Stimulated activated CD8-positive, alpha-beta memory T cell treated with anti-CD3 and anti-CD28 coated beads, Interleukin-4, amount 100 ng/mL, for 1 hour (primary cell): ENCODE measurements around the gene CTSO.

ENCODE experiments used
- DNase-seq, 2 donors: peaks; one replicate each; pipeline ENCODE4 v3.0.0-alpha.2; 2020; ENCODE audit warnings: low read depth in 2 of 2, low spot score in 1 of 2

The CTSO gene

GRCh38 chr4:155953151-155954117 is at the start of gene CTSO:
CTSO (minus strand) TSS chr4:155953866; CDS start chr4:155953847, 19 bp downstream.
- peak; percentile 24 to 28 for DNase-seq

GRCh38 chr4:156000491-156000890 is 46.8 kb upstream of the CTSO start:
- no peak for DNase-seq

- DNase-seq: no peak
These were observed 46.1 kb upstream of the CTSO start for GRCh38 chr4:155999725-156000124.

DNA sequence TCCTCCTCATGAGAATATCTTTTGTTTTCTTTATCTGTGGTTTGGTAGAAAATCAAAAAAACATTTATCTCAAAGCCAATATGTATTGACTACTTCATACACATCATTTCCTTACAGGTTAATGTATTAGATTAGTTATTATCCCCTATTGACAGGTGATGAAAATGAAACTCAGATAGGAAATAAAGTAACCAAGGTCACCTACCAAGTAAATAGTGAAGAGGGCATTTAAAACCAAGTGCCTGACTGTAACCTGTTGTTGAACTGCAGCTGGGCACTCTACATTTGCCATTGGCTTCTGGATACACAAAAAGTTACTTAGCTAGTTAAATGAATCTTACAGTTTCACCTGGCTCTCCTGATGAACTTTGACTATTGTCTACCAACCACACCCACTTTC is 41.4 kb upstream of the CTSO start:
- DNase-seq: no peak

DNA sequence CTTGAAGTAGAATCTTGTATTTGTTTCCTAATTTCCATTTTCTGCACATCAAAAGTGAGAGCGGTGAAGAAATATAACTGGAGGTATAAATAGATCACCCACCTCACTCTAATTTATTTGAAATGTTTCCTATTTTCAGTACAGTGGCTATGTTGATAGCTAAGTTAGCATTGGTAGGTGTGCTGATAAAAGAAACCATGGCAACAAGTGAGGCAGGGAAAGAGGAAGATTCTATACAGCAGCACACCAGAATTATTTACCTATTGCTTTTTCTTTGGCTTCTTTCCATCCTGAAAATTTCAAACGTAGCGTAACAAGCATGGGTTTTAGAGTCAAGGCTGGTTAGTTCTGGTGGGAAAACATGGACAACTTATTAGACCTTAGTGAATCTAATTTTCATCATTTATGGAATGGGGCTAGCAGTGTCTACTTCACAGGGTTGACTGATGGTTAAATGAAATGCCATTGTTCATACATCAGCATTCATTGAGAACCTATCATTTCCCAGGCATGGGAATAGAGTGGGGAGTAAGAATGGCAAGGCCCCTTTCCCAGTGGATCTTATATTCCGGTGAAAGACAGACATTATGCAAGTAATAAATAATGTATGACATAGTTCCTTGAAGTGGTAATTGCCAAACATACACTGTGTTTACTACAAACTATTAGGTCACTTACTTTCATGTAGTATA is 30.6 kb upstream of the CTSO start:
- DNase-seq: no peak

GRCh38 chr4:155982736-155983385 is 29.2 kb upstream of the CTSO start:
- DNase-seq: no peak

DNA sequence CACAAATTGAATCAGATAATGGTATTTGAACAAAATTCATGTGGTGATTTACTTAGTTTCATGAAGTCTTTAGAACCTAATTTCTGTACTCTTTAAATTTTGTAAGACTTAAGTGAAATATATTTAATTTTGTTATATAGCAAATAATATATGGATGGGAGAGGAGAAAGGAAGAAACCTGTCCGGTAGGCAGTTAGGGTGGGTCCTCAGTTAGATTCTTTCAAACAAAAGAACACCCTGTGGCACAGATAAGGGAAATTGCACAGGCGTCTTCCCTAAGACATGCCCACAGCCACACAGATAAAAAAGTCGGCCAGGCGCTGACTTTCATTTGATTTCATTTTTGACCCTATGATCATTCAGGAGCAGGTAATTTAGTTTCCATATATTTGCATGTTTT is 25.1 kb upstream of the CTSO start:
- no peak for DNase-seq

DNA sequence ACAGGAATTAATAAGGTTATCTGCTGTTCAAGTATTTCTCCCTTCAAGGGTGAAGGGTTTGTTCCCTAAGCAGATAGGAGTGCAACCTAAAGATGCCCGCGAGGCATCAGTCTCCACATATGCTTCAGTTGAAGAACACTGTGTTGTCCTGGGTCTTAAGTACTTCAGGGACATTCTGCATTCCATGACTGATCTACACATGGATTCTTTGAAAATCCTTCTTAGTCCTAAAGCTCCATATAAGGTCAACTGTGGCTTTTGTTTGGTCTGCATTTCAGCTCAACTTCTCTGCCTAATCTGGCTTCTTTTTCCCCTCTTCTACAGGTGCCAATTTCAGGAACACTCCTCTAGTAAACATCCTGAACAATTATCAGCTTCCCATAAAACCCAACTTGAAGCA is 21.8 kb upstream of the CTSO start:
- no peak for DNase-seq

GRCh38 chr4:155974996-155975395 is 21.3 kb upstream of the CTSO start:
- DNase-seq: no peak

DNA sequence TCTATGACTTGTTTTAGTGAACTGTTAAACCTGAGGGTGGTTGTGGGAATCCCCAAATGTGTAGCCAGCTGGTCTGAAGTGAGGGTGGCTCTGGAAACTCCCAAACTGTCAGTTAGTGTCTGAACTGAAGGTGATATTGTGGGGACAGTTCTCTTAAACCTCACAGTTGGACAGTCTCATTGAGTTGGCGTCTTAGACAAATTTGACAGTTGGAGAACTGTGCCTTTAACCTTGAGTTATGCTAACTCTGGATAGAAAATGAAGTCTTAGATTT is 20.7 kb upstream of the CTSO start:
- DNase-seq: no peak

DNA sequence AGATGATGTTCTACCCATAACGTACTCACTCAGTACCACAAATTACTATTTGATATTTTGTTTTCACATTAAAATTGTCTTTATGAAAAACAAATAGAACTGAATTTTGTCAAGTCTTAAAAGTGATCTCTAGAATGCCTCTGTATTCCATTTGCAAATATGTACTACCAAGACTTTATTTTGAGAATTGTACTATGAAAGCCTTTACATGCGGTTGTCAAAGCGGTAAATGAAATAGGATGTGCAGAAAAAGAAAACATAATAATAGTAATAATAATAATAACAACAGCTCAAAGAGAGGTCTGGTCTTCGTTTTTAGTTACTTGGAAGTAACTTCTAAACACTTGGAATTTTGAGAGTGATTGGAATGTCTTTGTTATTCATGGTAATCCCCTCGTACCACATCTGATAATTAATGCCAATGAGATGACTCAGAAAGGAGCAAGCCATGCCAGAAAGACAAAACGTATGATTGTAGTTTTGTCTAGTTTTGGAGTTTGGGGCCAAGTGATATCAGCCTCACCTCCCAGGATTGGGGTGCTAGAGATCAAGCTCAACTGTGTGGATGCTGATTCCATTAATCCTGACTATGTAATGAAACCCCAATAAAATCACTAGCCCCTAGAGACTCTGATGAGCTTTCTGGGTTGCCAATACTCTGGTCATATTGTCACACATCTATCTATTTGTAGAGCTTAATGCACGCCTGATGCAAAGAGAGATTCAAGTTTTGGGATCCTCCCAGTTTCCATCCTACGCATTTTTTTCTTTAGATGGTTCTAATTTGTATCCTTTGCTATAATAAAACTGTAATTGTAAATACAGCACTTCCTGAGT is 20.2 kb upstream of the CTSO start:
- DNase-seq: no peak

DNA sequence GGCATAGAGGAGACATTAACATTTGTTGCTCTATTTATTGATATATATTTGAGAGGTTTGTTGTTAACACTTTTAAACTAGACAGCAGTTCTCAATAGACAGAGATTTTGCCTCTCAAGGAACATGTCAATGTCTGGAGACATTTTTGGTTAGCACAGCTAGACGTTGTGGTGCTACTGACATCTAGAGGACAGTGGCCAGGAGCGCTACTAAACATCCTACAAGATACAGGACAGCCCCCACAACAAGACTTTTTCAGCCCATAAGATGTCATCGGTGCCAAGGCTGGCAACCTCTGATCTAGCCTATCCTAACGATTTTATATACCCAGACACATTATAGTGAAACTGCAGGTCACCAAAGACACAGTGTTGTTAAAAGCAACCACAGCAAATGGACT is 18.4 kb upstream of the CTSO start:
- no peak for DNase-seq

- DNase-seq: no peak
These were observed 13.2 kb upstream of the CTSO start for GRCh38 chr4:155966731-155967395.

GRCh38 chr4:155966171-155966570 is 12.5 kb upstream of the CTSO start:
- DNase-seq: no peak

DNA sequence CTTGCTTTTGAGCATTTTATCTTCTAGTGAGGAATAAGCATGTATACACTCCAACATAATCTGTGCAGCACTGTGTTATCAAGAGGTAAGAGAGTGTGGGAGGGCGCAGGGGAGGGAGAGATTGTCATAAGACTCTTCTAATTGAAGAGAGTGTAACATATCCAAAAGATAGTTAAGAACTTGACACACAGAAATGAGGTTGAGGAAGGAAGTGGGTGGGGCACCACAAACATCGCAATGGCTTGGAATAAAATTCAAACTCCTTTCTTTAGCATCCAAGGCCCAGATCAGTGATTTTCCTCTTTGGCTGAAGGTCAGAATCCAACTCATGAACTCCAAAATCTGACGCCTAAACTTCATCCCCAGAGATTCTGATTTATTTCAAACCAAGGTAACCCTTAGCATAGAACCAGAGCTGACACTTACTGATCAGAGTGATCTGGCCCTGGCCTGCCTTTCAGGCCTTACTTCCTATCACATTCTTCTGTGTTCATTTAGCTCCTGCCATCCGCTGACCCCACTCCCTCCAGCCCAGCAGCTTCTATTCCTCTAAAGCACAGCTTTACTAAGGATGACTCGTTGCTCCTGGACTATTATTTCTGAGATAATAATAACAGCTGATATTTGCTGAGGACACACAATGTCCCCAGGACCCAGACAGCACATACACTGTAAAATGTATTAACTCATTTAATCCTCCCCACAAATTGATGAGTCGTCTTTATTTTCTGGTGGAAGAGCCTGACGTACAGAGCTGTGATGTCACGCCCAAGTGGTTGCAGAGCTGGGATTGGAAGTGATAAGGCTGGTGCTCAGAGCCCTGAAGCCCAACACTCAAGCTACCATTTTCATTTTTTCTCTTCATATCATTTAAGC is 10.6 kb upstream of the CTSO start:
- DNase-seq: no peak

- DNase-seq: no peak
These were observed 9.1 kb upstream of the CTSO start for GRCh38 chr4:155962767-155963166.

DNA sequence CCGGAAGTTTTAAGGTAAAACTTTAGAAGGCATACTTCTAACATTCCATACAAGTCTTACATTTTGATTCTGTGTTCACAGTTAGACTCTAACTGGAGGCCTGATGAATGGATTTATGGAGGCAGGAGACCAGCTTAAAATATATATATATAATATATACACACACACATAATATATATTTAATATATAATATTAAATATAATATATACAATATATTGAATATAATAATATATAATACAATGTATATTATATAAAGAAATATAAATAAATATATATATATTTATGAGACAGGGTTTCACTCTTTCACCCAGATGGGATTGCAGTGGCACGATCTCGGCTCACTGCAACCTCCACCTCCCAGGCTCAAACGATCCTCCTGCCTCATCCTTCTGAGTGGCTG is 7.9 kb upstream of the CTSO start:
- no peak for DNase-seq

DNA sequence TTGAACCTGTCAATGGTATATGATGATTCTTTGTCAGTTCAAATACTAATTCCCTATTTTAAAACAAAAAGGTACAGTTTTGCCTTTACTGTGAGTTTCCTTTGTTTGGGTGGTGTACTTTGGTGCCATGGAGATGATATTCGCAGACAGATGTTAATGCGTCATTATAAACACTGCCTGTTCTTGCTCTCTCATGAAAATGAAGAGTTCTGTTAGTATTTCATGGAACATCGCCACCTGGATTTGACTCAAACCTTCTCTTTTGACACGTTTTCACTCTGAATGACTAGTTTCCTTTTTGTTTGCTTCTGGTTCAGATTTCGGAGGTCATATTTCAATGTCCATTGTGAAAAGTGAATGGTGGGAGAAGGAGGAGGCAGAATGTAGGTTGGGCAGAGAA is 6.9 kb upstream of the CTSO start:
- DNase-seq: no peak

GRCh38 chr4:155959417-155959816 is 5.8 kb upstream of the CTSO start:
- no peak for DNase-seq

GRCh38 chr4:155956461-155956860 is 2.8 kb upstream of the CTSO start:
- no peak for DNase-seq
